Mammary epithelial cell (primary cell): ENCODE measurements around the gene TRIO.

Experiments used
- EZH2 ChIP-seq: IDR thresholded peaks from 2 replicates; pipeline ENCODE4 v1.6.1; 2012; ENCODE audit warnings: low read length, inconsistent platforms, borderline replicate concordance
- TF ChIP-seq, protein P1 (sequence below), 2 donors: IDR thresholded peaks in 1 of 2; conservative IDR thresholded peaks in 1 of 2; 2 replicates each; pipeline ENCODE4 v1.5.1; 2011 to 2012; ENCODE audit warnings: inconsistent platforms in 2 of 2, low read length in 2 of 2, mild to moderate bottlenecking in 2 of 2, control low read depth in 1 of 2, low read depth in 1 of 2; ENCODE audit not compliant: insufficient read depth in 1 of 2; ENCODE audit errors: extremely low read depth in 1 of 2

DNA sequence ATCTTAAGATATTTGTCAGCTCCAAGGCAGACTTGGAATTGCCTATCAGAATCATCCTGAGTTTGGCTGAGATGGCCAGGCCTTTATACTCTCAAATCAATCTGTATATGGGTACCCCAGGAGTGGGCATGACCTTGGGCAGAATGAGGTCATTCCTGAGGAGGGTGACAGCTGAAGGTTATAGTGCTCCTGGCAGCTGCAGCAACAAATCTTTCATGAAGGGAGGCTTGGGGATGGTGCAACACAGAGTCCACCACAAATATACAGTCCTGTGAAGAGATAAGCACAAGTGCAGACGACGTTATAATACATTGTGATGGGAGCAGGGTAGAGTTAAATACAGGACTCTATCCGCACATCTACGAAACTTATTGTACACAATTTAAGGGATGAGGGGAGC lies 21.1 kb upstream of the TRIO start:
- TF ChIP-seq, protein P1, sequence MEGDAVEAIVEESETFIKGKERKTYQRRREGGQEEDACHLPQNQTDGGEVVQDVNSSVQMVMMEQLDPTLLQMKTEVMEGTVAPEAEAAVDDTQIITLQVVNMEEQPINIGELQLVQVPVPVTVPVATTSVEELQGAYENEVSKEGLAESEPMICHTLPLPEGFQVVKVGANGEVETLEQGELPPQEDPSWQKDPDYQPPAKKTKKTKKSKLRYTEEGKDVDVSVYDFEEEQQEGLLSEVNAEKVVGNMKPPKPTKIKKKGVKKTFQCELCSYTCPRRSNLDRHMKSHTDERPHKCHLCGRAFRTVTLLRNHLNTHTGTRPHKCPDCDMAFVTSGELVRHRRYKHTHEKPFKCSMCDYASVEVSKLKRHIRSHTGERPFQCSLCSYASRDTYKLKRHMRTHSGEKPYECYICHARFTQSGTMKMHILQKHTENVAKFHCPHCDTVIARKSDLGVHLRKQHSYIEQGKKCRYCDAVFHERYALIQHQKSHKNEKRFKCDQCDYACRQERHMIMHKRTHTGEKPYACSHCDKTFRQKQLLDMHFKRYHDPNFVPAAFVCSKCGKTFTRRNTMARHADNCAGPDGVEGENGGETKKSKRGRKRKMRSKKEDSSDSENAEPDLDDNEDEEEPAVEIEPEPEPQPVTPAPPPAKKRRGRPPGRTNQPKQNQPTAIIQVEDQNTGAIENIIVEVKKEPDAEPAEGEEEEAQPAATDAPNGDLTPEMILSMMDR (conservative IDR thresholded peaks at IDR 0.05 in 1 of 2, IDR thresholded peaks at IDR 0.05 in 1 of 2; ENCODE audit: extremely low read depth in 1 of 2, insufficient read depth in 1 of 2, low read depth in 1 of 2, low read length in 2 of 2), result no peak
- no peak for TF ChIP-seq EZH2
